Measurements from ENCODE around the gene ZMYM5. TPM values are rescaled to one million over a fixed set of nuclear protein-coding genes. Genes with fewer than 3 reads are reported as not detected.
A peak's percentile ranks its signal among the peaks of the same experiment; 100 is the strongest.

The ZMYM5 gene
- polyA plus RNA-seq, 1 experiment = 15.3 TPM

GRCh38 chr13:19810996-19811881, 52.2 kb downstream of the ZMYM5 start:
- Histone ChIP-seq H3K27me3 (ENCODE audit: control insufficient read depth, insufficient read depth, low read length) (no peaks in the 10 kb centered on the region), H3K4me3 (ENCODE audit: low read depth, low read length) (no peak overlapping the region), H3K9me3 (ENCODE audit: control insufficient read depth, insufficient read depth, low read length) (peaks cover 3% of the 10 kb centered on the region; the same call in 1 of the 2 replicates), H3K27ac (ENCODE audit: low read depth, low read length) (no peak overlapping the region)
- TF ChIP-seq, protein P1, sequence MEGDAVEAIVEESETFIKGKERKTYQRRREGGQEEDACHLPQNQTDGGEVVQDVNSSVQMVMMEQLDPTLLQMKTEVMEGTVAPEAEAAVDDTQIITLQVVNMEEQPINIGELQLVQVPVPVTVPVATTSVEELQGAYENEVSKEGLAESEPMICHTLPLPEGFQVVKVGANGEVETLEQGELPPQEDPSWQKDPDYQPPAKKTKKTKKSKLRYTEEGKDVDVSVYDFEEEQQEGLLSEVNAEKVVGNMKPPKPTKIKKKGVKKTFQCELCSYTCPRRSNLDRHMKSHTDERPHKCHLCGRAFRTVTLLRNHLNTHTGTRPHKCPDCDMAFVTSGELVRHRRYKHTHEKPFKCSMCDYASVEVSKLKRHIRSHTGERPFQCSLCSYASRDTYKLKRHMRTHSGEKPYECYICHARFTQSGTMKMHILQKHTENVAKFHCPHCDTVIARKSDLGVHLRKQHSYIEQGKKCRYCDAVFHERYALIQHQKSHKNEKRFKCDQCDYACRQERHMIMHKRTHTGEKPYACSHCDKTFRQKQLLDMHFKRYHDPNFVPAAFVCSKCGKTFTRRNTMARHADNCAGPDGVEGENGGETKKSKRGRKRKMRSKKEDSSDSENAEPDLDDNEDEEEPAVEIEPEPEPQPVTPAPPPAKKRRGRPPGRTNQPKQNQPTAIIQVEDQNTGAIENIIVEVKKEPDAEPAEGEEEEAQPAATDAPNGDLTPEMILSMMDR (IDR thresholded peaks at IDR 0.05; ENCODE audit: low read depth, low read length) = no peak
- ChIA-PET CTCF (interaction anchor here (1.3 kb wide), 1 partner anchor 19 kb away, joined by 3 read pairs; no protein-coding TSS in a partner anchor), POLR2A (no interaction called here)
- DNase-seq (ENCODE audit: low read depth, low spot score) = no peak

DNA sequence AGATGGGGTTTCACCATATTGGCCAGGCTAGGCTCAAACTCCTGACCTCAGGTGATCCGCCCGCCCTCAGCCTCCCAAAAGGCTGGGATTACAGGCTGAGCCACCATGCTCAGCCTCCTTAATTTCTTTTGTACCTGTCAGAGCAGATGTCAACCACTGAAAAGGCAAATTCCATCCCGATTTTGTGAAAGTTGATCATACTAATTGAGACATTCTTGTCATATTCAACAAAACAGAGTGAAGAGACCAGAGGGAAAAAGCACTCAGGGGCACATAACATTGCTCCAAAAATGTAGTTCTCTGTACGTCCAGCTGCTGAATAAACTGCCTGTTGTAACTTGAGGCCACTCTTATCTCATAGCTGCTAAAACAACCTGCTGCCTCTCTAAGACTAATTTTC, 53.3 kb downstream of the ZMYM5 start:
- DNase-seq (ENCODE audit: low read depth, low spot score) = no peak
- ChIA-PET POLR2A (no interaction called here), CTCF (interaction anchor here (1.3 kb wide), 1 partner anchor 18 kb away, joined by 3 read pairs; no protein-coding TSS in a partner anchor)
- TF ChIP-seq, protein P1 (IDR thresholded peaks at IDR 0.05; ENCODE audit: low read depth, low read length) = no peak
- Histone ChIP-seq H3K4me3 (ENCODE audit: low read depth, low read length) (no peak overlapping the region), H3K27me3 (ENCODE audit: control insufficient read depth, insufficient read depth, low read length) (no peaks in the 10 kb centered on the region), H3K9me3 (ENCODE audit: control insufficient read depth, insufficient read depth, low read length) (peaks cover 3% of the 10 kb centered on the region; the same call in 1 of the 2 replicates), H3K27ac (ENCODE audit: low read depth, low read length) (no peak overlapping the region)

DNA sequence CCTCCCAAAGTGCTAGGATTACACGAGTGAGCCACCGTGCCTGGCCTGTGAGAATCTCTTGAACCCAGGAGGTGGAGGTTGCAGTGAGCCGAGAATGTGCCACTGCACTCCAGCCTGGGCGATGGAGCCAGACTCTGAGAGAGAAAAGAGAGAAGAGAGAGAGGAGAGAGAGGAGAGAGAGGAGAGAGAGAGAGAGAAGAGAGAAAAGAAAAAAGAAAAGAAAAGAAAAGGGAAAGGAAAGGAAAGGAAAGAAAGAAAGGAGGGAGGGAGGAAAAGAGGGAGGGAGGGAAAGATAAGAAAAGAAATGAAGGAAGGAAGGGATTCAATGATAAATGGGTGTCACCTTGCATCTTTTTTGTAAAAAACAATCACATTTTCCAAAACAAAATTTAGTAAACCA, 57.7 kb downstream of the ZMYM5 start:
- H3K27me3 ChIP-seq (ENCODE audit: control insufficient read depth, insufficient read depth, low read length) = no peaks in the 10 kb centered on the region
- H3K4me3 ChIP-seq (ENCODE audit: low read depth, low read length) = no peak overlapping the region
- TF ChIP-seq, protein P1 (IDR thresholded peaks at IDR 0.05; ENCODE audit: low read depth, low read length) = no peak
- ChIA-PET POLR2A (interaction anchor here (0.6 kb wide), 1 partner anchor 15 kb away, joined by 3 read pairs; no protein-coding TSS in a partner anchor), CTCF (no interaction called here)
- H3K9me3 ChIP-seq (ENCODE audit: control insufficient read depth, insufficient read depth, low read length) = no peaks in the 10 kb centered on the region
- DNase-seq (ENCODE audit: low read depth, low spot score) = no peak
- H3K27ac ChIP-seq (ENCODE audit: low read depth, low read length) = no peak overlapping the region

DNA sequence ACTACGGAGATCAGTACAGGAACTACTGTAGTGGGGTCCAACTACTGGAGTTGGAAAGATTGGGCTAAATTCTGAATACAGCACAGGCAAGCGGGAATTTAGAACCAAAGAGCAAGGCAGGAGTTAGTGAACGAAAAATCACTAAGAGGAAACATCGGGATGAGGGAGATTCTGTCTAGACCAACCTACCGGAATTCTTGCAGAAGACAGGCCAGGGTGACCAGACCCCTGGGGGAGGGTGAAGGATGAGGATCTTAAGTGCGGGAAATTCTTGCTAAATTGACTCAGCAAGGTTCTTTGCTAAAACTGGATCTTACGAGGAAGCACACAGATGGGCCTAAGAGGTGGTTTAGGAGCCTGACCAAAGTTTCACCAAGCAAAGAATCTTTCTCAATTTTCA, 67.5 kb downstream of the ZMYM5 start:
- ChIA-PET POLR2A (no interaction called here), CTCF (interaction anchor here (0.7 kb wide), 1 partner anchor 10 kb away, joined by 3 read pairs; no protein-coding TSS in a partner anchor)
- Histone ChIP-seq H3K27ac (ENCODE audit: low read depth, low read length) (no peak overlapping the region), H3K4me3 (ENCODE audit: low read depth, low read length) (no peak overlapping the region), H3K27me3 (ENCODE audit: control insufficient read depth, insufficient read depth, low read length) (no peaks in the 10 kb centered on the region), H3K9me3 (ENCODE audit: control insufficient read depth, insufficient read depth, low read length) (no peaks in the 10 kb centered on the region)
- DNase-seq (ENCODE audit: low read depth, low spot score) = no peak
- TF ChIP-seq, protein P1 (IDR thresholded peaks at IDR 0.05; ENCODE audit: low read depth, low read length) = no peak

DNA sequence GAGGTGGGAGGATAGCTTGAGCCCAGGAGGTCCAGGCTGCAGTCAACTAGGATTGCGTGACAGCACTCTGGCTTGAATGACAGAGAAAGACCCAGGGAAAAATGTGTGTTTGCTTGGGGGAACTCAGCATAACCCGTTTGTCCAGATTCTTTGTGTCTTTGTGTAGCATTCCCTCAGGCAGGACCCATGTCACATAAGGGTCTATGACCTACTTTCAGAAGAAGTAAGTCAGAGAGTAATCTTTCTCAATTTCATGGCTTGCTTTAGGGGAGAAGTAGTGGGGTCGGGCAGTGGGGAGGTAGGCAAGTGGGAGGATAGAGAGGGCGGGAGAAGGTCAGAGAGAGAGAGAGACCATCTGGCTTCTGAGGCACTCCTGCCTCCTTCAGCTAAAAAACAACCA, 68.8 kb downstream of the ZMYM5 start:
- Histone ChIP-seq H3K27me3 (ENCODE audit: control insufficient read depth, insufficient read depth, low read length) (no peaks in the 10 kb centered on the region), H3K27ac (ENCODE audit: low read depth, low read length) (peak overlapping the region; percentile 57), H3K9me3 (ENCODE audit: control insufficient read depth, insufficient read depth, low read length) (no peaks in the 10 kb centered on the region), H3K4me3 (ENCODE audit: low read depth, low read length) (no peak overlapping the region)
- CTCF ChIA-PET = no interaction called here
- TF ChIP-seq, protein P1 (IDR thresholded peaks at IDR 0.05; ENCODE audit: low read depth, low read length) = no peak
- POLR2A ChIA-PET = interaction anchor here (0.5 to 0.6 kb wide), 2 partner anchors 45 to 100 kb away, joined by 4 to 9 read pairs; no protein-coding TSS in a partner anchor
- DNase-seq (ENCODE audit: low read depth, low spot score) = no peak
